IMR-90 (cell line): ENCODE data around the gene TLCD1. TPM values are rescaled to one million over a fixed set of nuclear protein-coding genes. Genes with fewer than 3 reads are reported as not detected.
A peak's percentile ranks its signal among the peaks of the same experiment; 100 is the strongest.

Experiments
- ATAC-seq: fragments of 200-7000 bp; cut with Tn5 transposase; 2 replicates; pipeline ENCODE4 v1.9.1; 2020; ENCODE audit warnings: low read depth, mild to moderate bottlenecking, moderate library complexity
- BruUV-seq: library from RNA; stranded (reverse); fragments of 400-500 nt; replicated peaks from 2 replicates; lab custom pipeline; 2021; lab: Mats Ljungman, UMichigan
- CTCF ChIA-PET: fragments of 300-600 bp; formaldehyde crosslinking; extraction: SDS; loops from one replicate; lab custom pipeline; 2021; ENCODE audit warnings: antibody characterized with exemption; lab: Yijun Ruan, JAX
- POLR2A ChIA-PET: fragments of 300-600 bp; sonication (Branson Sonifier 250); formaldehyde crosslinking; loops from one replicate; lab custom pipeline; 2022; ENCODE audit warnings: antibody characterized with exemption; ENCODE audit not compliant: unreplicated experiment; lab: Charles Lee
- DNase-seq: peaks from one replicate; pipeline ENCODE4 v3.0.0; 2013
- H2AFZ ChIP-seq: replicated peaks from 2 replicates; pipeline ENCODE3; 2013; ENCODE audit warnings: low read length, mild to moderate bottlenecking; ENCODE audit not compliant: poor library complexity
- H2AK5ac ChIP-seq: 2 replicates; pipeline ENCODE4 v1.6.1; 2013; ENCODE audit warnings: low read depth, low read length, inconsistent platforms
- H2AK9ac ChIP-seq: replicated peaks from 2 replicates; pipeline ENCODE3; 2013; ENCODE audit warnings: mild to moderate bottlenecking, low read depth, low read length, moderate library complexity; ENCODE audit not compliant: poor library complexity
- H2BK120ac ChIP-seq: 2 replicates; pipeline ENCODE4 v1.6.1; 2013; ENCODE audit warnings: low read depth, low read length, inconsistent platforms
- H2BK15ac ChIP-seq: 3 replicates; pipeline ENCODE4 v1.6.1; 2013; ENCODE audit warnings: low read depth, low read length, inconsistent platforms
- H2BK20ac ChIP-seq: 2 replicates; pipeline ENCODE4 v1.6.1; 2013; ENCODE audit warnings: low read depth, mild to moderate bottlenecking, inconsistent platforms, low read length, moderate library complexity
- H2BK5ac ChIP-seq: 2 replicates; pipeline ENCODE4 v1.6.1; 2013; ENCODE audit warnings: mild to moderate bottlenecking, low read depth, low read length, inconsistent platforms; ENCODE audit not compliant: poor library complexity, severe bottlenecking
- H3K14ac ChIP-seq: replicated peaks from 2 replicates; pipeline ENCODE4 v1.6.1; 2013; ENCODE audit warnings: low read depth, low read length, inconsistent platforms
- H3K18ac ChIP-seq: 2 replicates; pipeline ENCODE4 v1.6.1; 2013; ENCODE audit warnings: low read depth, low read length, control low read depth
- H3K23ac ChIP-seq: 2 replicates; pipeline ENCODE4 v1.6.1; 2013; ENCODE audit warnings: low read depth, low read length, inconsistent platforms
- H3K27ac ChIP-seq: 2 replicates; pipeline ENCODE4 v1.5.1; 2013; ENCODE audit warnings: mild to moderate bottlenecking, control low read depth, low read length; ENCODE audit not compliant: insufficient read depth
- H3K27me3 ChIP-seq: 2 replicates; pipeline ENCODE4 v1.6.1; 2013; ENCODE audit warnings: low read length; ENCODE audit not compliant: control insufficient read depth, insufficient read depth
- H3K36me3 ChIP-seq: 2 replicates; pipeline ENCODE4 v1.6.1; 2013; ENCODE audit warnings: low read length, mixed read lengths; ENCODE audit not compliant: control insufficient read depth, insufficient read depth
- H3K4ac ChIP-seq: 2 replicates; pipeline ENCODE4 v1.6.1; 2013; ENCODE audit warnings: low read depth, low read length, inconsistent platforms
- H3K4me1 ChIP-seq: 2 replicates; pipeline ENCODE4 v1.6.1; 2013; ENCODE audit warnings: low read length, mixed read lengths; ENCODE audit not compliant: control insufficient read depth, insufficient read depth
- H3K4me2 ChIP-seq: 2 replicates; pipeline ENCODE4 v1.6.1; 2013; ENCODE audit warnings: low read depth, mild to moderate bottlenecking, control low read depth, low read length, moderate library complexity
- H3K4me3 ChIP-seq: 2 replicates; pipeline ENCODE4 v1.5.1; 2013; ENCODE audit warnings: low read depth, mild to moderate bottlenecking, control low read depth, low read length, moderate library complexity; ENCODE audit not compliant: insufficient read depth
- H3K56ac ChIP-seq: 2 replicates; pipeline ENCODE4 v1.6.1; 2013; ENCODE audit warnings: low read length, inconsistent platforms; ENCODE audit not compliant: insufficient read depth; ENCODE audit errors: extremely low read depth
- H3K79me1 ChIP-seq, 2 experiments: 2 replicates each; pipeline ENCODE4 v1.6.1; 2013; ENCODE audit warnings: low read length in 2 of 2, inconsistent platforms in 1 of 2, low read depth in 1 of 2
- H3K9ac ChIP-seq: 2 replicates; pipeline ENCODE4 v1.6.1; 2013; ENCODE audit warnings: low read depth, low read length, control low read depth
- H3K9me1 ChIP-seq: 2 replicates; pipeline ENCODE4 v1.6.1; 2013; ENCODE audit warnings: low read length, inconsistent platforms; ENCODE audit not compliant: insufficient read depth
- H3K9me3 ChIP-seq: 2 replicates; pipeline ENCODE4 v1.6.1; 2013; ENCODE audit warnings: low read length; ENCODE audit not compliant: control insufficient read depth, insufficient read depth
- H4K20me1 ChIP-seq: 2 replicates; pipeline ENCODE4 v1.6.1; 2013; ENCODE audit warnings: low read length, inconsistent platforms; ENCODE audit not compliant: insufficient read depth
- H4K5ac ChIP-seq: 2 replicates; pipeline ENCODE4 v1.6.1; 2013; ENCODE audit warnings: mild to moderate bottlenecking, low read depth, low read length, control low read depth
- H4K8ac ChIP-seq, 2 experiments: 2 replicates each; pipeline ENCODE4 v1.6.1; 2013; ENCODE audit warnings: low read depth in 2 of 2, low read length in 2 of 2, control low read depth in 1 of 2, inconsistent platforms in 1 of 2
- H4K91ac ChIP-seq: 2 replicates; pipeline ENCODE4 v1.6.1; 2013; ENCODE audit warnings: low read depth, low read length, inconsistent platforms; ENCODE audit not compliant: insufficient read depth
- BHLHE40 ChIP-seq: fragments of 150-350 bp; IDR thresholded peaks from 2 replicates; pipeline ENCODE4 v1.6.1; 2016; ENCODE audit warnings: mild to moderate bottlenecking, low read depth, low read length
- CEBPB ChIP-seq: IDR thresholded peaks from 2 replicates; pipeline ENCODE4 v1.6.1; 2012; ENCODE audit warnings: low read depth, low read length, improper control_type of control experiment
- CHD1 ChIP-seq: IDR thresholded peaks from 2 replicates; pipeline ENCODE4 v1.6.1; 2012; ENCODE audit warnings: low read depth, low read length, improper control_type of control experiment
- ELK1 ChIP-seq: fragments of 150-350 bp; IDR thresholded peaks from 2 replicates; pipeline ENCODE4 v1.6.1; 2016; ENCODE audit warnings: low read depth, mild to moderate bottlenecking, low read length, moderate library complexity, borderline replicate concordance
- FOS ChIP-seq: fragments of 150-350 bp; IDR thresholded peaks from 2 replicates; pipeline ENCODE4 v1.6.1; 2016; ENCODE audit warnings: low read depth, low read length
- MAFK ChIP-seq: IDR thresholded peaks from 2 replicates; pipeline ENCODE4 v1.6.1; 2012; ENCODE audit warnings: low read depth, low read length, improper control_type of control experiment
- MAZ ChIP-seq: IDR thresholded peaks from 2 replicates; pipeline ENCODE4 v1.6.1; 2012; ENCODE audit warnings: low read depth, mild to moderate bottlenecking, low read length, improper control_type of control experiment, moderate library complexity, borderline replicate concordance
- MXI1 ChIP-seq: IDR thresholded peaks from 2 replicates; pipeline ENCODE4 v1.6.1; 2012; ENCODE audit warnings: low read depth, mild to moderate bottlenecking, low read length, moderate library complexity, borderline replicate concordance
- NFE2L2 ChIP-seq: fragments of 150-350 bp; IDR thresholded peaks from 2 replicates; pipeline ENCODE4 v1.6.1; 2016; ENCODE audit warnings: low read depth, mild to moderate bottlenecking, low read length
- POLR2A ChIP-seq: IDR thresholded peaks from 2 replicates; pipeline ENCODE4 v1.6.1; 2012; ENCODE audit warnings: mild to moderate bottlenecking, low read depth, low read length
- RAD21 ChIP-seq: IDR thresholded peaks from 2 replicates; pipeline ENCODE4 v1.6.1; 2012; ENCODE audit warnings: low read length, improper control_type of control experiment
- RCOR1 ChIP-seq: IDR thresholded peaks from 2 replicates; pipeline ENCODE4 v1.6.1; 2012; ENCODE audit warnings: mild to moderate bottlenecking, low read length, improper control_type of control experiment; ENCODE audit not compliant: insufficient replicate concordance
- RFX5 ChIP-seq: IDR thresholded peaks from 2 replicates; pipeline ENCODE4 v1.8.0; 2012; ENCODE audit warnings: low read depth, mild to moderate bottlenecking, low read length, moderate library complexity
- SMC3 ChIP-seq: fragments of 150-350 bp; IDR thresholded peaks from 2 replicates; pipeline ENCODE4 v1.6.1; 2016; ENCODE audit warnings: low read depth, mild to moderate bottlenecking, antibody characterized with exemption, low read length, moderate library complexity
- USF2 ChIP-seq: fragments of 150-350 bp; IDR thresholded peaks from 2 replicates; pipeline ENCODE4 v1.6.1; 2017; ENCODE audit warnings: mild to moderate bottlenecking, antibody characterized with exemption, low read length, low read depth
- WGBS, 2 experiments: methylation state at CpG; one replicate each; pipeline versions ENCODE4 v1.1.5 to v1.1.7; 2013; ENCODE audit warnings: missing lambda C conversion rate in 2 of 2; ENCODE audit not compliant: insufficient read length in 1 of 2; ENCODE audit errors: extremely low coverage in 2 of 2; 5-methylcytosine and 5-hydroxymethylcytosine counted together
- dilution Hi-C: fragments of 300-500 bp; cut with HindIII; formaldehyde crosslinking; loops from one replicate; pipeline ENCODE4 v1.14.3; 2018; ENCODE audit warnings: low sequenced_read_pairs; ENCODE audit not compliant: unreplicated experiment
- in situ Hi-C: fragments of 300-500 bp; cut with MboI; formaldehyde crosslinking; loops from 3 replicates; pipeline ENCODE4 v1.14.3; 2019; ENCODE audit warnings: low sequenced_read_pairs, inconsistent platforms, mixed read lengths
- intact Hi-C: fragments of 100-400 bp; cut with micrococcal nuclease; formaldehyde crosslinking; loops from 2 replicates; pipeline ENCODE4 v1.10.0; 2022
- polyA plus RNA-seq, 3 experiments: library from polyadenylated mRNA; depleted of rRNA; stranded (reverse); fragments of >200 nt; gene quantifications; 2 replicates each; pipeline ENCODE4 v1.2.3, GENCODE V29; 2012; ENCODE audit warnings: low replicate concordance in 1 of 3
- total RNA-seq: library from RNA; depleted of rRNA; stranded (reverse); fragments of >200 nt; gene quantifications from 2 replicates; pipeline ENCODE4 v1.2.3, GENCODE V29; 2012
- TF ChIP-seq, protein P1 (sequence below): conservative IDR thresholded peaks from 2 replicates; pipeline ENCODE4 v1.5.1; 2012; ENCODE audit warnings: mild to moderate bottlenecking, low read depth, low read length, improper control_type of control experiment

The TLCD1 gene
- total and polyA plus RNA-seq, 2 of the 4 experiments (the other 2 are of a cell fraction), result 3.6 to 9.3 TPM

GRCh38 chr17:28738680-28739384, 12.8 kb upstream of the TLCD1 start:
- H3K18ac ChIP-seq, result no peak overlapping the region
- TF ChIP-seq CEBPB (no peak), MAZ (no peak), MAFK (no peak), CHD1 (no peak), RAD21 (no peak), NFE2L2 (no peak), RCOR1 (no peak), RFX5 (no peak), SMC3 (no peak), FOS (no peak), BHLHE40 (no peak), POLR2A (no peak), USF2 (no peak), ELK1 (no peak), MXI1 (no peak)
- TF ChIP-seq, protein P1, sequence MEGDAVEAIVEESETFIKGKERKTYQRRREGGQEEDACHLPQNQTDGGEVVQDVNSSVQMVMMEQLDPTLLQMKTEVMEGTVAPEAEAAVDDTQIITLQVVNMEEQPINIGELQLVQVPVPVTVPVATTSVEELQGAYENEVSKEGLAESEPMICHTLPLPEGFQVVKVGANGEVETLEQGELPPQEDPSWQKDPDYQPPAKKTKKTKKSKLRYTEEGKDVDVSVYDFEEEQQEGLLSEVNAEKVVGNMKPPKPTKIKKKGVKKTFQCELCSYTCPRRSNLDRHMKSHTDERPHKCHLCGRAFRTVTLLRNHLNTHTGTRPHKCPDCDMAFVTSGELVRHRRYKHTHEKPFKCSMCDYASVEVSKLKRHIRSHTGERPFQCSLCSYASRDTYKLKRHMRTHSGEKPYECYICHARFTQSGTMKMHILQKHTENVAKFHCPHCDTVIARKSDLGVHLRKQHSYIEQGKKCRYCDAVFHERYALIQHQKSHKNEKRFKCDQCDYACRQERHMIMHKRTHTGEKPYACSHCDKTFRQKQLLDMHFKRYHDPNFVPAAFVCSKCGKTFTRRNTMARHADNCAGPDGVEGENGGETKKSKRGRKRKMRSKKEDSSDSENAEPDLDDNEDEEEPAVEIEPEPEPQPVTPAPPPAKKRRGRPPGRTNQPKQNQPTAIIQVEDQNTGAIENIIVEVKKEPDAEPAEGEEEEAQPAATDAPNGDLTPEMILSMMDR, result no peak
- H3K4me1 ChIP-seq, result peaks cover 5% of the 10 kb centered on the region; the same call in 1 of the 2 replicates
- whole genome bisulfite sequencing, 2 experiments, result 91 to 100% methylated on average over 1 to 4 of the region's 10 CpGs
- no peak overlapping the region for H3K4me2 ChIP-seq
- H3K9ac ChIP-seq, result no peak overlapping the region
- ChIA-PET CTCF (no interaction called here), POLR2A (no interaction called here)
- H2BK5ac ChIP-seq, result no peak overlapping the region
- DNase-seq (no peak), ATAC-seq (no peak)
- H3K9me1 ChIP-seq, result 0 out of 2 replicates have a peak, but pooled peaks cover 9% of the 10 kb centered on the region
- H4K5ac ChIP-seq, result no peak overlapping the region
- no peak overlapping the region for H3K14ac ChIP-seq
- intact Hi-C loops, result no loop called here
- H3K79me1 ChIP-seq, result peaks cover 0 to 12% of the 10 kb centered on the region in 2 experiments; a peak in 1 of 4 replicates
- H2AK9ac ChIP-seq, result no peak overlapping the region
- no peak overlapping the region for H2BK120ac ChIP-seq
- H3K9me3 ChIP-seq, result no peaks in the 10 kb centered on the region
- dilution Hi-C loops, result no loop called here
- H3K36me3 ChIP-seq, result no peaks in the 10 kb centered on the region
- H3K4ac ChIP-seq, result no peak overlapping the region
- H2AFZ ChIP-seq, result peak overlapping the region; percentile 3
- no peak overlapping the region for H3K56ac ChIP-seq
- H4K91ac ChIP-seq, result no peak overlapping the region
- no peak overlapping the region for H4K8ac ChIP-seq
- in situ Hi-C loops, result loop anchor here (10.0 kb wide), 1 partner anchor 366 kb away; no protein-coding TSS in a partner anchor
- no peak overlapping the region for H2AK5ac ChIP-seq
- H4K20me1 ChIP-seq, result peaks cover 3% of the 10 kb centered on the region
- H3K27ac ChIP-seq, result no peak overlapping the region
- no peak overlapping the region for H3K23ac ChIP-seq
- no peak overlapping the region for H2BK15ac ChIP-seq
- H3K4me3 ChIP-seq, result no peak overlapping the region
- no peaks in the 10 kb centered on the region for H3K27me3 ChIP-seq
- no TSS peak for BruUV-seq
- no peak overlapping the region for H2BK20ac ChIP-seq
